ENCODE results near the gene BCKDHB.
"Not testable (repeated sequence)": the region's sequence is repeated elsewhere in the genome, so short reads cannot be mapped to it uniquely, and the experiment has no call there.

DNA sequence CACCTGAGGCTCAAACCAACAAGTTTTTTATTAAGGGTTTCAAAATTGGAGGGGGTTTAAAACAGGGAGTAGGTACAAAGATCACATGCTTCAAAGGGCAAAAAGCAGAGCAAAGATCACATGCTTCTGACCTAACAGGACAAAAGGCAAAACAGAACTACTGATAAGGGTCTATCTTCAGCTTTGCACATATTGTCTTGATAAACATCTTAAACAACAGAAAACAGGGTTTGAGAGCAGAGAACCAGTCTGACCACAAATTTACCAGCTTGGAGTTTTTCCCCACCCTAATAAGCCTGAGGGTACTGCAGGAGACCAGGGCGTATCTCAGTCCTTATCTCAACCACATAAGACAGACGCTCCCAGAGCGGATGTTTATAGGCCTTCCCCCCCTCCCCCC, 16.1 kb downstream of the BCKDHB start:
- TF ChIP-seq, protein P1, sequence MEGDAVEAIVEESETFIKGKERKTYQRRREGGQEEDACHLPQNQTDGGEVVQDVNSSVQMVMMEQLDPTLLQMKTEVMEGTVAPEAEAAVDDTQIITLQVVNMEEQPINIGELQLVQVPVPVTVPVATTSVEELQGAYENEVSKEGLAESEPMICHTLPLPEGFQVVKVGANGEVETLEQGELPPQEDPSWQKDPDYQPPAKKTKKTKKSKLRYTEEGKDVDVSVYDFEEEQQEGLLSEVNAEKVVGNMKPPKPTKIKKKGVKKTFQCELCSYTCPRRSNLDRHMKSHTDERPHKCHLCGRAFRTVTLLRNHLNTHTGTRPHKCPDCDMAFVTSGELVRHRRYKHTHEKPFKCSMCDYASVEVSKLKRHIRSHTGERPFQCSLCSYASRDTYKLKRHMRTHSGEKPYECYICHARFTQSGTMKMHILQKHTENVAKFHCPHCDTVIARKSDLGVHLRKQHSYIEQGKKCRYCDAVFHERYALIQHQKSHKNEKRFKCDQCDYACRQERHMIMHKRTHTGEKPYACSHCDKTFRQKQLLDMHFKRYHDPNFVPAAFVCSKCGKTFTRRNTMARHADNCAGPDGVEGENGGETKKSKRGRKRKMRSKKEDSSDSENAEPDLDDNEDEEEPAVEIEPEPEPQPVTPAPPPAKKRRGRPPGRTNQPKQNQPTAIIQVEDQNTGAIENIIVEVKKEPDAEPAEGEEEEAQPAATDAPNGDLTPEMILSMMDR (IDR thresholded peaks at IDR 0.05; ENCODE audit: extremely low read depth in 1 of 2, insufficient read depth in 1 of 2, low read depth in 1 of 2, low read length in 2 of 2), result not testable (repeated sequence)
- TF ChIP-seq POLR2A (IDR thresholded peaks at IDR 0.05; ENCODE audit: low read depth, low read length), result not testable (repeated sequence)

All from endothelial cell of umbilical vein (primary cell).